Measurements from ENCODE around the gene PLCH1.

The PLCH1 gene

GRCh38 chr3:155339052-155339451, 405.8 kb downstream of the PLCH1 start:
- TF ChIP-seq CTCF (conservative IDR thresholded peaks at IDR 0.05), result no peak
- no peak overlapping the region for H3K27ac ChIP-seq

- no peak overlapping the region for H3K27ac ChIP-seq
- TF ChIP-seq CTCF (conservative IDR thresholded peaks at IDR 0.05), result no peak
These were observed 409.0 kb downstream of the PLCH1 start for GRCh38 chr3:155335724-155336354.

GRCh38 chr3:155334914-155335723, 409.8 kb downstream of the PLCH1 start:
- no peak for TF ChIP-seq CTCF (conservative IDR thresholded peaks at IDR 0.05)
- H3K27ac ChIP-seq, result no peak overlapping the region

- no peak overlapping the region for H3K27ac ChIP-seq
- no peak for TF ChIP-seq CTCF (conservative IDR thresholded peaks at IDR 0.05)
These were observed 410.5 kb downstream of the PLCH1 start for GRCh38 chr3:155334215-155334913.

GRCh38 chr3:155332716-155333115, 412.2 kb downstream of the PLCH1 start:
- no peak for TF ChIP-seq CTCF (conservative IDR thresholded peaks at IDR 0.05)
- no peak overlapping the region for H3K27ac ChIP-seq

- H3K27ac ChIP-seq, result no peak overlapping the region
- TF ChIP-seq CTCF (conservative IDR thresholded peaks at IDR 0.05), result no peak
These were observed 413.8 kb downstream of the PLCH1 start for GRCh38 chr3:155331078-155331477.

GRCh38 chr3:155330370-155330769, 414.5 kb downstream of the PLCH1 start:
- TF ChIP-seq CTCF (conservative IDR thresholded peaks at IDR 0.05), result no peak
- no peak overlapping the region for H3K27ac ChIP-seq

Data from VCaP (cell line).